Amygdala (tissue), 56 donors: ENCODE results near the gene UCK2.

Source experiments
- DNase-seq, 56 donors: peaks; one replicate each; lab custom pipeline; 2025; lab: John Stamatoyannopoulos, UW

The UCK2 gene

GRCh38 chr1:165877411-165877810 lies 50.0 kb downstream of the UCK2 start:
- DNase-seq: no peak

GRCh38 chr1:165877940-165878556 lies 50.6 kb downstream of the UCK2 start:
- DNase-seq: no peak

- DNase-seq: no peak
Measured at GRCh38 chr1:165879946-165880345, 52.5 kb downstream of the UCK2 start.

GRCh38 chr1:165880993-165881392 lies 53.6 kb downstream of the UCK2 start:
- DNase-seq: no peak

- DNase-seq: no peak
Measured at GRCh38 chr1:165882168-165882837, 54.9 kb downstream of the UCK2 start.

GRCh38 chr1:165883056-165883455 lies 55.6 kb downstream of the UCK2 start:
- DNase-seq: no peak

- DNase-seq: no peak
Measured at GRCh38 chr1:165884009-165884689, 56.7 kb downstream of the UCK2 start.

GRCh38 chr1:165884690-165885304 lies 57.4 kb downstream of the UCK2 start:
- peak in 1 of 56 donors; percentile 2 for DNase-seq

GRCh38 chr1:165885305-165885694 lies 57.9 kb downstream of the UCK2 start:
- DNase-seq: no peak

GRCh38 chr1:165886193-165886592 lies 58.8 kb downstream of the UCK2 start:
- DNase-seq: no peak

GRCh38 chr1:165886983-165887382 lies 59.6 kb downstream of the UCK2 start:
- DNase-seq: no peak

- no peak for DNase-seq
Measured at GRCh38 chr1:165887877-165888551, 60.6 kb downstream of the UCK2 start.

GRCh38 chr1:165888552-165888920 lies 61.1 kb downstream of the UCK2 start:
- DNase-seq: no peak

GRCh38 chr1:165890684-165891083 lies 63.3 kb downstream of the UCK2 start:
- no peak for DNase-seq

- DNase-seq: no peak
Measured at GRCh38 chr1:165891111-165891860, 63.9 kb downstream of the UCK2 start.

- DNase-seq: no peak
Measured at GRCh38 chr1:165892935-165893334, 65.5 kb downstream of the UCK2 start.

GRCh38 chr1:165893507-165893906 lies 66.1 kb downstream of the UCK2 start:
- no peak for DNase-seq

- no peak for DNase-seq
Measured at GRCh38 chr1:165894591-165894990, 67.2 kb downstream of the UCK2 start.

GRCh38 chr1:165895451-165895871 lies 68.0 kb downstream of the UCK2 start:
- no peak for DNase-seq

- DNase-seq: no peak
Measured at GRCh38 chr1:165896277-165896676, 68.9 kb downstream of the UCK2 start.
